ENCODE data around the gene SOD3. TPM values are rescaled to one million over a fixed set of nuclear protein-coding genes. Genes with fewer than 3 reads are reported as not detected.

The SOD3 gene
- total and polyA plus RNA-seq, 7 experiments from 2014 or later, result not detected

DNA sequence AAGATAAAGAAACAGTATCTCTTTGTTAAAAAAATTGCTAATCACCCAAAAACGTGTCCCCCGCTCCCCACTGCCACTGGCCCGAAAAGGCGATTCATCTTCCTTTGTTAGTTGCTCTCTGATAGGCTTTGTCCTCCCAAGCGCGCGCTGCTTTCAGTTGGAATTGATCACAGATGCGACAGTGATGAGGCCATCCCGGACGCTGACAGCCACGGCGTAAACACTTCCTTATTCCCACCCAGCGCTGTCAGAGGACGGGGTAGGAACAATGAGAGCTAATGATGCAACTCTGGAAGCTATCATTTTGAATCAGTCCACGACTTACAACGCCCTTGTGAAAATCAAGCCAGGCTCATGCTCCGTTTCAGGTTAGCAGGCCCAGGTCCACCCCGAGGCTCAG is 21.4 kb downstream of the SOD3 start:
- peaks cover 0 to 15% (median 6%) of the 10 kb centered on the region in 11 donors for H3K9me3 Mint-ChIP-seq
- CTCF ChIA-PET, result no interaction called here
- ATAC-seq (no peak), DNase-seq (no peak)
- no peak overlapping the region for H3K4me3 Mint-ChIP-seq
- H3K27ac Mint-ChIP-seq, result no peak overlapping the region
- H3K36me3 ChIP-seq (ENCODE audit: control insufficient read depth in 2 of 3, insufficient read depth in 3 of 3, low read length in 3 of 3), result no peaks in the 10 kb centered on the region
- H3K9me3 ChIP-seq (ENCODE audit: control insufficient read depth in 2 of 3, low read length in 3 of 3), result no peaks in the 10 kb centered on the region
- peaks cover 0 to 7% (median 0%) of the 10 kb centered on the region in 5 donors for H3K36me3 Mint-ChIP-seq
- H3K4me1 ChIP-seq (ENCODE audit: control insufficient read depth in 2 of 2, insufficient read depth in 2 of 2, low read length in 2 of 2), result no peaks in the 10 kb centered on the region
- no peaks in the 10 kb centered on the region for H3K4me1 Mint-ChIP-seq
- peaks cover 0 to 14% (median 0%) of the 10 kb centered on the region in 5 donors for H3K27me3 Mint-ChIP-seq
- intact Hi-C loops (cut with micrococcal nuclease), result no loop called here
- no peak overlapping the region for H3K27ac ChIP-seq (ENCODE audit: low read depth, low read length)
- no peak overlapping the region for H3K4me3 ChIP-seq (ENCODE audit: low read length)
- H3K27me3 ChIP-seq (ENCODE audit: control insufficient read depth in 2 of 2, insufficient read depth in 2 of 2, low read length in 2 of 2), result no peaks in the 10 kb centered on the region
- POLR2A ChIA-PET, result no interaction called here

DNA sequence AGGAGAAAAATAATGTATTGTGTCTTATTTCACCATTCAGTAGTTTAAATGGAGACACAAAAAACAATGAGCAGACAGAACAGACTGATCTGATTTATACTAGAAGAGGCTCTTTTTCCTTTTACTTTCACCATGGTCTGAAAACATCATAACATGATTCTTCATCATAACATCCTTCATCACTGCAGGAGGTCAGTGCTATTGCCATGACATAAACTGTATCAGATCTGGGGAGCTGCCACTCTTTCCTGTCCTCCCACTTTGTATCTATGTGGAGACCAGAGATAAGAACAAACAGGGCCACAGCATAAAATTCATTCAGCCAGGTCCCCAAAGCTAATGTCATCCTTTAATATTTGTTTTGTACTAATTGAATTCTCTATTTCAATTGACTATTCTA is 25.2 kb downstream of the SOD3 start:
- intact Hi-C loops (cut with micrococcal nuclease), result no loop called here
- Mint-ChIP-seq H3K4me1 (no peaks in the 10 kb centered on the region), H3K4me3 (no peak overlapping the region), H3K27ac (no peak overlapping the region), H3K9me3 (peaks cover 0 to 7% (median 0%) of the 10 kb centered on the region in 11 donors), H3K27me3 (no peaks in the 10 kb centered on the region), H3K36me3 (no peaks in the 10 kb centered on the region)
- CTCF ChIA-PET, result no interaction called here
- Histone ChIP-seq H3K9me3 (ENCODE audit: control insufficient read depth in 2 of 3, low read length in 3 of 3) (no peaks in the 10 kb centered on the region), H3K27ac (ENCODE audit: low read depth, low read length) (no peak overlapping the region), H3K4me3 (ENCODE audit: low read length) (no peak overlapping the region), H3K4me1 (ENCODE audit: control insufficient read depth in 2 of 2, insufficient read depth in 2 of 2, low read length in 2 of 2) (no peaks in the 10 kb centered on the region), H3K36me3 (ENCODE audit: control insufficient read depth in 2 of 3, insufficient read depth in 3 of 3, low read length in 3 of 3) (no peaks in the 10 kb centered on the region), H3K27me3 (ENCODE audit: control insufficient read depth in 2 of 2, insufficient read depth in 2 of 2, low read length in 2 of 2) (no peaks in the 10 kb centered on the region)
- no peak for DNase-seq
- no peak for ATAC-seq
- POLR2A ChIA-PET, result no interaction called here

DNA sequence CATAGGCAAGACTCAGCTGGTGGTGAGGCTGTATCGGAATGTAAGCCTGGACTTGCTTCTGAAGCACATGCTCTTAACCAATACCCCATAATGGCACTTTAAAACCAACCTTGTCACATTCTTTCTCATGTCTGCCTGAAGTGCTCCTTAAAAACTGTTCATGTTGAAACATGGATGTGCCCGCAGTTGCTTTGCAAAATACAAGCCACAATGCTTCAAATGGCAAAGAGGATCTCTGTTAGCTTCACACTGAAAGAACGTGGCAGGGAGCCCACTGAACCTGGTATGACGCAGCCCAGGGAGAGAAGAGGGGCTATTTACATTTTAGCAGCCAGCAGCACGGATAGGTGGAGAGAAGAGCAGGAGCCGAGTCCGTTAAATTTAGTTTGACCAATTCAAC is 29.3 kb downstream of the SOD3 start:
- Histone ChIP-seq H3K4me1 (ENCODE audit: control insufficient read depth in 2 of 2, insufficient read depth in 2 of 2, low read length in 2 of 2) (no peaks in the 10 kb centered on the region), H3K4me3 (ENCODE audit: low read length) (no peak overlapping the region), H3K36me3 (ENCODE audit: control insufficient read depth in 2 of 3, insufficient read depth in 3 of 3, low read length in 3 of 3) (no peaks in the 10 kb centered on the region), H3K9me3 (ENCODE audit: control insufficient read depth in 2 of 3, low read length in 3 of 3) (no peaks in the 10 kb centered on the region), H3K27ac (ENCODE audit: low read depth, low read length) (no peak overlapping the region), H3K27me3 (ENCODE audit: control insufficient read depth in 2 of 2, insufficient read depth in 2 of 2, low read length in 2 of 2) (no peaks in the 10 kb centered on the region)
- DNase-seq, result no peak
- no peaks in the 10 kb centered on the region for H3K36me3 Mint-ChIP-seq
- no peak overlapping the region for H3K27ac Mint-ChIP-seq
- intact Hi-C loops (cut with micrococcal nuclease), result no loop called here
- ChIA-PET POLR2A (no interaction called here), CTCF (no interaction called here)
- peaks cover 0 to 8% (median 0%) of the 10 kb centered on the region in 11 donors for H3K9me3 Mint-ChIP-seq
- no peaks in the 10 kb centered on the region for H3K4me1 Mint-ChIP-seq
- no peak overlapping the region for H3K4me3 Mint-ChIP-seq
- H3K27me3 Mint-ChIP-seq, result peaks cover 0 to 14% (median 0%) of the 10 kb centered on the region in 5 donors
- ATAC-seq, result no peak

DNA sequence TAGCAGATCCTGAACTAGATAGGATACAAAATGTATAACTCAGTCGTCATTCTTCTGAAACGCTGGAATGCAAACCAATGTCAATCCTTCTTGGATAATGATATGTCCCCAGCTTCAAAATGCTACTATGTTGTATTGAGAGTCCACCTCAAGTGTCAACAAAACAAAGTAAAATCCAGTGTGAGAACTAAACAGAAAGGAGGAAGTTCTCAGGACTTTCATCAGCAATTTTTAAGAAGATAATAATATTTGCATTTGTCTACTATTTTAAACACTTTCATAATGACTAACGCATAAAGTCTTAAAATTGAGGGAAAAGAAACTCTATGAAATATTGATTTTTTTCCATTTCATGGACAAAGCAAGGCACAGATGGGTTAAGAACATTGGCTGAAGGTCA is 36.3 kb downstream of the SOD3 start:
- Mint-ChIP-seq H3K4me3 (no peak overlapping the region), H3K9me3 (peaks cover 0 to 5% (median 0%) of the 10 kb centered on the region in 11 donors), H3K4me1 (no peaks in the 10 kb centered on the region), H3K27me3 (peaks cover 0 to 25% (median 5%) of the 10 kb centered on the region in 5 donors), H3K27ac (no peak overlapping the region), H3K36me3 (no peaks in the 10 kb centered on the region)
- ATAC-seq, result no peak
- no peak for DNase-seq
- Histone ChIP-seq H3K27ac (ENCODE audit: low read depth, low read length) (no peak overlapping the region), H3K4me3 (ENCODE audit: low read length) (no peak overlapping the region), H3K36me3 (ENCODE audit: control insufficient read depth in 2 of 3, insufficient read depth in 3 of 3, low read length in 3 of 3) (no peaks in the 10 kb centered on the region), H3K4me1 (ENCODE audit: control insufficient read depth in 2 of 2, insufficient read depth in 2 of 2, low read length in 2 of 2) (no peaks in the 10 kb centered on the region), H3K9me3 (ENCODE audit: control insufficient read depth in 2 of 3, low read length in 3 of 3) (no peaks in the 10 kb centered on the region), H3K27me3 (ENCODE audit: control insufficient read depth in 2 of 2, insufficient read depth in 2 of 2, low read length in 2 of 2) (no peaks in the 10 kb centered on the region)
- intact Hi-C loops (cut with micrococcal nuclease), result no loop called here
- CTCF ChIA-PET, result no interaction called here
- POLR2A ChIA-PET, result no interaction called here

DNA sequence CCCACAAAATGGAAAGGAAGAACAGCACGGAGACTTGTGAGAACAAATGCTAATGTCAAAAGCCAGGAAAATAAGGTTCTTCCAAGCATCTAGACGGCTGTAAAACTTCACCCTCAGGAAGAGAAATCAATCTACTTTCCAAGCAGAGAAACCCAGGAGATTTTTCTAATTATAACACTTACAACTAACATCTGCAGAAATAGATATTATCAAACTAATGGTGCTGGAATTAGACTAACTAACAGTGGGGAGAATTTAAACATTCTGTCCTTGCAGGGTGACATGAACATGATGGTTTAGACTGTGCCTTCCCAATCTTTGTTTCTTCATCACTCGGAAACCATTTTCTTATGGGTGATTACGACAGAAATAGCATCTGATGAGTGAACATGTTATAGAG is 40.3 kb downstream of the SOD3 start:
- H3K4me3 ChIP-seq (ENCODE audit: low read length), result no peak overlapping the region
- no peaks in the 10 kb centered on the region for H3K36me3 ChIP-seq (ENCODE audit: control insufficient read depth in 2 of 3, insufficient read depth in 3 of 3, low read length in 3 of 3)
- ATAC-seq, result no peak
- no peaks in the 10 kb centered on the region for H3K9me3 ChIP-seq (ENCODE audit: control insufficient read depth in 2 of 3, low read length in 3 of 3)
- Mint-ChIP-seq H3K4me1 (no peaks in the 10 kb centered on the region), H3K27me3 (peaks cover 0 to 5% (median 0%) of the 10 kb centered on the region in 5 donors), H3K9me3 (no peaks in the 10 kb centered on the region), H3K27ac (no peak overlapping the region), H3K4me3 (no peak overlapping the region), H3K36me3 (no peaks in the 10 kb centered on the region)
- POLR2A ChIA-PET, result no interaction called here
- intact Hi-C loops (cut with micrococcal nuclease), result no loop called here
- no peaks in the 10 kb centered on the region for H3K4me1 ChIP-seq (ENCODE audit: control insufficient read depth in 2 of 2, insufficient read depth in 2 of 2, low read length in 2 of 2)
- H3K27me3 ChIP-seq (ENCODE audit: control insufficient read depth in 2 of 2, insufficient read depth in 2 of 2, low read length in 2 of 2), result no peaks in the 10 kb centered on the region
- H3K27ac ChIP-seq (ENCODE audit: low read depth, low read length), result no peak overlapping the region
- CTCF ChIA-PET, result no interaction called here
- DNase-seq, result no peak

DNA sequence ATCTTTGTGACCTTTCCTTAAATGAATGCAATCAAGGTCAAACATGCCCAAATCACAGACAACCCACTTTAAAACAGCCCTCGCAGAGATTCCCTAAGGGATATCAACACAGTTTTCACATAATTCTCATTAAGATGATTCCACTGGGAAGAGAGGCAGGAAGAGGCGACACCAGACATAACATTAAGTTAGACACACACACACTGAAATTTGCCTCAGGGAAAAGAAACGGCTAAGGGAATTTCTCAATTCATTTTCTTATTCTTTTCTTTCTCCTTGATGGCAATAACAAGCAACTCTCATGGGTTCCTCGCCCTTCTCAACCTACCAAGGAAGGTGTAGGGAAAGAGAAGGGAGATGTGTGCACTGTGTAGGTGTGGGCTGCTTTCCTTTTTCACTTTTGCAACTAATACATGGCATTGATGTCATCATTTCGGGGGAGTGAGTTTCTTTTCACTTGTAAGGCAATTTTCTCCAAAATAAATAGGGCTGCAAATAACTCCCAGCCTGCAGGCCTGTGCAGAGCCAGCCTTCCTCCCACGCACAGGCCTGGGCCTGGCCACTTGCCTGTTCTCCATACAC is 41.4 kb downstream of the SOD3 start:
- no peaks in the 10 kb centered on the region for H3K36me3 ChIP-seq (ENCODE audit: control insufficient read depth in 2 of 3, insufficient read depth in 3 of 3, low read length in 3 of 3)
- no peak overlapping the region for H3K4me3 ChIP-seq (ENCODE audit: low read length)
- intact Hi-C loops (cut with micrococcal nuclease), result no loop called here
- no peak overlapping the region for H3K4me3 Mint-ChIP-seq
- H3K36me3 Mint-ChIP-seq, result no peaks in the 10 kb centered on the region
- no peaks in the 10 kb centered on the region for H3K9me3 ChIP-seq (ENCODE audit: control insufficient read depth in 2 of 3, low read length in 3 of 3)
- no peaks in the 10 kb centered on the region for H3K4me1 ChIP-seq (ENCODE audit: control insufficient read depth in 2 of 2, insufficient read depth in 2 of 2, low read length in 2 of 2)
- H3K27ac ChIP-seq (ENCODE audit: low read depth, low read length), result no peak overlapping the region
- no peaks in the 10 kb centered on the region for H3K27me3 ChIP-seq (ENCODE audit: control insufficient read depth in 2 of 2, insufficient read depth in 2 of 2, low read length in 2 of 2)
- no peaks in the 10 kb centered on the region for H3K4me1 Mint-ChIP-seq
- POLR2A ChIA-PET, result no interaction called here
- H3K27ac Mint-ChIP-seq, result no peak overlapping the region
- CTCF ChIA-PET, result no interaction called here
- H3K27me3 Mint-ChIP-seq, result peaks cover 0 to 5% (median 0%) of the 10 kb centered on the region in 5 donors
- DNase-seq, result no peak
- no peaks in the 10 kb centered on the region for H3K9me3 Mint-ChIP-seq
- no peak for ATAC-seq

DNA sequence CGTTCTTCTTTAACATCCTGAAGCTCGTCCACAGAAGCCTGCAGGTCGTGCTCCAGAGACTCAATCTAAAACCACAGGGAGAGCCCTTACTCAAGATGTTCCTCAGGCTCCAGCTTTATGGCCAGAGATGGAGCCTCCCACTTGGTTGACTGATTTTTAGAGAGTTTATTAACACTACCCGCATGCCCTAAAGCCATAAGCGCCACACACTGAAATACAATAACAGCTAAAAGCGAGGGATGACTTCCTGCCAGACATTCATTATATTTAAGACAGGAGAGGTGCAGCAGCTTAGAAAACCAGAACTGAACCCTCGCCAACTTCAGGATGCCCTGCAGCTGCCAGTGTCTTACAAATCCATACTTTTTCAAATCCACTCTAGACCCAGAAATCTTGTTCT is 42.0 kb downstream of the SOD3 start:
- CTCF ChIA-PET, result no interaction called here
- Histone ChIP-seq H3K36me3 (ENCODE audit: control insufficient read depth in 2 of 3, insufficient read depth in 3 of 3, low read length in 3 of 3) (no peaks in the 10 kb centered on the region), H3K27me3 (ENCODE audit: control insufficient read depth in 2 of 2, insufficient read depth in 2 of 2, low read length in 2 of 2) (no peaks in the 10 kb centered on the region), H3K9me3 (ENCODE audit: control insufficient read depth in 2 of 3, low read length in 3 of 3) (no peaks in the 10 kb centered on the region), H3K4me1 (ENCODE audit: control insufficient read depth in 2 of 2, insufficient read depth in 2 of 2, low read length in 2 of 2) (no peaks in the 10 kb centered on the region), H3K27ac (ENCODE audit: low read depth, low read length) (no peak overlapping the region), H3K4me3 (ENCODE audit: low read length) (no peak overlapping the region)
- Mint-ChIP-seq H3K27me3 (peaks cover 0 to 5% (median 0%) of the 10 kb centered on the region in 5 donors), H3K4me1 (no peaks in the 10 kb centered on the region), H3K27ac (no peak overlapping the region), H3K4me3 (no peak overlapping the region), H3K36me3 (no peaks in the 10 kb centered on the region), H3K9me3 (no peaks in the 10 kb centered on the region)
- POLR2A ChIA-PET, result no interaction called here
- DNase-seq, result no peak
- no peak for ATAC-seq
- intact Hi-C loops (cut with micrococcal nuclease), result no loop called here

All from naive thymus-derived CD4-positive, alpha-beta T cell (primary cell).